CD4-positive, alpha-beta T cell treated with Interferon alpha-2 for 1 hour (primary cell): Measurements from ENCODE around the gene ABCG4.
"Not testable (repeated sequence)": the region's sequence is repeated elsewhere in the genome, so short reads cannot be mapped to it uniquely, and the experiment has no call there.

Experiments used
- DNase-seq, 2 donors: peaks; one replicate each; pipeline ENCODE4 v3.0.0-alpha.2; 2020 to 2022

Gene ABCG4

DNA sequence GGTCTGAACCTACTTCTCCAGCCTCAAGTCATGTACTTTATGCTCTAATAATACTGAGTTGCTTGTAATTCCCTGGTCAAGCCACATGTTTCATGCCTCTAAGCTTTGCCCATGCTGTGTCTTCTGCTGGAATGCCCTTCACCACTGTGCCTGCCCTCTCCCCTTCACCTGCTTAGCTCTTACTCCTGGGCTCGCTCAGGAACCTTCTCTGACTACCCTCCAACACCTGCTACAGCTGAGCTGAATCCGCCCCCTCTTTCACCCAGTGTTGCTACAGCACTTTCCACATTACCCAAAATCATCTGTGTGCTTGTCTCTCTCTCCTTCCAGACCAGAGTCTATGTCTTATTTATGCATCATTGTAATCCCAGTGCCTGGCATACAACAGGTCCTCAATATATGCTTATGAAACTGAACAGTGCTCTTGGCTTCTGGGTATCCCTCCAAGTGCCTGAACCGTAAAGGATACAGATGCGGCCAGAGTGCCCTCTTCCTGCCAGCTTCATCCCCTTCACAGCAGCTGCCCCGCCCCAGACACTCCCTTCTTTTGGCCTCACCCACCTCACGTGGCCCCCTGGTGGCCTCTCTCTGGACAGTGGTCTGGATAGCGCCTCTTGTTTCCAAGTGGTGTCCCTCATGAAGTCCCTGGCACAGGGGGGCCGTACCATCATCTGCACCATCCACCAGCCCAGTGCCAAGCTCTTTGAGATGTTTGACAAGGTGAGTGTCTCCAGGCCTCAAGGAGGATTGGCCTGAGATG lies 7.1 kb downstream of the ABCG4 start:
- no peak for DNase-seq

DNA sequence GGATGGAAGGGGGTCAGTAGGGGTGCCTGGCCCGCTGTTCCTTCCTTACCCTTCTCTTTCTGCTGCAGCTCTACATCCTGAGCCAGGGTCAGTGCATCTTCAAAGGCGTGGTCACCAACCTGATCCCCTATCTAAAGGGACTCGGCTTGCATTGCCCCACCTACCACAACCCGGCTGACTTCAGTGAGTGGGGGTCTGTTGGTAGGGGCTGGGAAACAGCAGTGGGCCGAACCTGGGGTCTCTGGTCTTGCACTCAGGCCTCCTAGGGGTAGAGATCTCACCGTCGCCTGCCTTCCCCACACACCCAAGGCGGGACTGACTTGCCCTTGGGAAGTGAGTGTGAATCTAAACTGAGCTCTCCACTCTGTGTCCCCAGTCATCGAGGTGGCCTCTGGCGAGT lies 7.6 kb downstream of the ABCG4 start:
- no peak for DNase-seq

DNA sequence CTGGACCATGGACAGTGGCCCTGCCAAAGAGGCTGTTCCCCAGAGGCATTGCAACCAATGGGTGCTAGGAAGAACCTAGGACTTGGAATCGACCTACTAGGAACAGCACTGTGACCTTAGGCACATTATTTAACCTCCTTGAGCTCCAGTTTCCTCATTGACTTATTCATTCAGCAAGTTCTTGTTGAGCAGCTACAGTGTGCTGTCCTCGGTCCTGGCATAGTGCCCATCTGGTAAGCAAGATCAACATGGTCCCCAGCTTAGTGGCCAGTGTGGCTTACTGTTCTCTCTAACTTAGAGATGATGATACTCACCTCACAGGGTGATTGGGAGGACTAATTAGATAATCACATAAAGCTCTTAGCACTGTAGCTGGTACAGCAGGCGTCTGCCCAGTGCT lies 8.2 kb downstream of the ABCG4 start:
- no peak for DNase-seq

DNA sequence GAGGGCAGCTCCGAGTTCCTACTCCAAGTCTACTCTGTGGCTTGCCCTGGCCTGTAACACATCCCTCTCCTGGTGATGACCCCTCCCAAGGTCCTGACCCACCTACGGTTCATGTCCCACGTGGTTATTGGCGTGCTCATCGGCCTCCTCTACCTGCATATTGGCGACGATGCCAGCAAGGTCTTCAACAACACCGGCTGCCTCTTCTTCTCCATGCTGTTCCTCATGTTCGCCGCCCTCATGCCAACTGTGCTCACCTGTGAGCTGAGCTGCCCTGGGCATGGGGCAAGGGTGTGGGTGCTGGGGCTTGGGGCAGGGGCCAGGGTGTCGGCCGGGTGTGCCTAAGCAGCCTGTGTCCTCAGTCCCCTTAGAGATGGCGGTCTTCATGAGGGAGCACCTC lies 9.6 kb downstream of the ABCG4 start:
- DNase-seq: no peak

DNA sequence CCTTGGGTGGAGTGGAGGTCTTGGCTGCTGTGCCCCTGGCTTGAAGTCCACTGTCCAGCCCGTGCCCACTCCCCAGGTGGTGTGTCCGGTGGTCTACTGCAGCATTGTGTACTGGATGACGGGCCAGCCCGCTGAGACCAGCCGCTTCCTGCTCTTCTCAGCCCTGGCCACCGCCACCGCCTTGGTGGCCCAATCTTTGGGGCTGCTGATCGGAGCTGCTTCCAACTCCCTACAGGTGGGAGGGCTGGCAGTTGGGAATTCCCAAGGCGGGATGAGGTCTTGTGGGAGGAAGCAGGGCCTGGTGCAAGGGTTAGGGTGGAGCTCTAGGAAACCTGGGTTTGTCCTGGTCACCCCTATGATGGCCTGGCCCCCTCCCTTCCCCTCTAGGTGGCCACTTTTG lies 11.3 kb downstream of the ABCG4 start:
- no peak for DNase-seq

DNA sequence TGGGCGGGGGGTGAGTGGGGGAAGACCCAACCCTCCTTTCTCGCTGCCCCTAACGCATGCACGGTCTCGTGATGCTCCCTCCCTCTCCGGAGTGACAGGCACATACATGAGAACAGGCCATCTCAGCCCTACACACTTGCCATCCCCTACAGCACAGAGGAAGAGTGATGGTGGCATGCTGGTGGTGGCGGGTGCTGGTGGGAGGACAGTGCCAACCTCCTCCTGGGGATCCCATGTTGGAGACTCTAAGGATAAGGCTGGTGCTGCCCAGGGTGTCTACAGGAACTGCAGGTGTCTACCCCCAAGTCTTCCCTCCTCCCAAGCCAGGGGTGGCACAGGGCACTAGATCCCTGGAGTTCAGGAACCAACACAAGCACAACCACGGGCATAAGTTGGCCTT lies 13.0 kb downstream of the ABCG4 start:
- no peak for DNase-seq

DNA sequence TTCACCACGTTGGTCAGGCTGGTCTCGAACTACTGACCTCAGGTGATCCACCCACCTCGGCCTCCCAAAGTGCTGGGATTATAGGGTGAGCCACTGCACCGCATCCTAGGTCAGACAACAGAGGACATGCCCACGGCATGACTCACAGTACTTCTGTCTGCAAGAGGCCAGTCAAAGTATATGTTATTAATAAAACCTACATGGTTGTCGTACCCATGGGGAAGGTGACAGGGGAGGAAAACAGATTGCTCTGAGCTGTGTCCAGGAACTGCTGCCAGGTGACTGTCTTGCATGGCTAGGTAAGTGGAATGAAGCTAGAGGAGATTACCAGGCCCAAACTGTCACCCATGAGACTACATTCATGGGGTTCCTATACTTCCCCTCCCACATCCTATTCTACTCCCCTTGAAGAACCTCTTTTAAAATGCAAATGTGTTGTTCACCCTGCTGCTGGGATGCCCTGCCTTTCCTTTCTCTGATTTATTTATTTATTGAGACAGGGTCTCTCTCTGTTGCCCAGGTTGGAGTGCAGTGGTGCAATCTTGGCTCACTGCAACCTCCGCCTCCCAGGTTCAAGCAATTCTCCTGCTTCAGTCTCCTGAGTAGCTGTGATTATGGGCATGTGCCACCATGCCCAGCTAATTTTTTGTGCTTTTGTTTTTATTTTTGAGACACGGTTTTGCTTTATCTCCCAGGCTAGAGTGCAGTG lies 17.7 kb downstream of the ABCG4 start:
- no peak for DNase-seq

DNA sequence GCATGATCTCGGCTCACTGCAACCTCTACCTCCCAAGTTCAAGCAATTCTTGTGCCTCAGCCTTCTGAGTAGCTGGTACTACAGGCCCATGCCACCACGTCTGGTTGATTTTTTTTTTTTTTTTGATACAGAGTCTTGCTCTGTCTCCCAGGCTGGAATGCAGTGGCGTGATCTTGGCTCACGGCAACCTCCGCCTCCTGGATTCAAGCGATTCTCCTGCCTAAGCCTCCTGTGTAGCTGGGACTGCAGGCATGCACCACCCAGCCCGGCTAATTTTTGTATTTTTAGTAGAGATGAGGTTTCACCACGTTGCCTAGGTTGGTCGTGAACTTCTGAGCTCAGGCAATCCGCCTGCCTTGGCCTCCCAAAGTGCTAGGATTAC lies 18.2 kb downstream of the ABCG4 start:
- DNase-seq: not testable (repeated sequence)

DNA sequence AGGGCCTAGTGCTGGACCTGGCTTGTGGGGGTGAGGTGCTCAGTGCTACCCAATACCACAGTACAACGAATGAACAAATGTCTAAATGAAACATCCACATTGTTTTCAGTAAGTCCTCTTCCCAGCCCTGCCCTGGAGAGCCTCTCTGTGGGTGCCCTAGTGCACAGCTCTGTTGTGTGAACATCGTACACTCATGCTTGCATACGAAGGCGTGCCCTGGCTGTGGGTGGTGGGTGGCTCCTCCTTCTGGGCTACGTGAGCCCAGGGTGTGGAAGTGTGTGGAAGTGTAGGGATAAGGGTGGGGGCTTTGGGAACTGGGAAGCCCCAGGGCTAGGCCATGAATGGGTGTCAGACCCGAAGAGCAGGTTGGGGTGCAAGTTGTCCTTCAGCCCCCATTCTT lies 19.1 kb downstream of the ABCG4 start:
- DNase-seq: no peak

DNA sequence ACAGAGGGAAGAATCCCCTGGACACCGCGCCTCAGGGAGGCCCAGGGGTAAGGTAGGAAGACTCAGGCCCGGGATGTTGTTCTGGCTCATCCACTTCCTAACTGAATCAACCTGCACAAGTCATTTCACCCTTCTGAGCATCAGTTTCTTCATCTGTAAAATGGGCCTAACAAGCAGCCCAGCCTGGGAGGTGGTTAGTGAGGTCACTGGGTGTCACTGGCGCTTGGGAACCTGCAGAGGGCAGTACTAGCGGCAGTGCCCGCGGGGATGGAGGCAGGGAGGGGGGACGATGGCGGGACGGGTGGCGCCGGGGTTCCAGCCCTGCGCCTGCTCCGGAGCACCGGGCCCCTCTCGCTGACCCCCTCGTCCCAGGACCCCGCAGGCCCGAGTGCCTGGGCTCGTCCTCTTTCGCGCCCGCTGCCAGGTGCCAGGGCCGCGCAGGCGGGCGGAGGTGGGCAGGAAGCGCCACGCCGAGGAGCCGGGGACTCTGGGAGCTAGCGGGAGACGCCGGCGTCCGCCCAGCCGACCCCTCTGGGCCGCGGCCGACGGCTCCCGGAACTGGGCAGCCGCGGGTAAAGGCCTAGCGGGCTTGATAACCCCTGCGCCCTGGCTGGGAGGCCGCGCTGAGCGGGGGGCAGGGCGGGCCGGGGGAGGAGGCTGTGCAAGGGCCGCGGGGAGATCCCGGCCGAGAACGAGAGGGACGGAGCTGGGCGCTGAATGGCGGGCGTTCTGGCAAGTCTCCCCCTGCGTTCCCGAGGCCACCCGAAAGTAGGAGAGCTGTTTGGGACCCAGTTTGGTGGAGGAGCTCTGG lies 19.8 kb downstream of the ABCG4 start, which contains the start of gene NLRX1:
NLRX1 (plus strand) TSS at position 255 of the 811 bp plus-strand sequence. CDS start 2,679 bp downstream, outside the sequence.
- DNase-seq: peak; percentile 84 to 89

DNA sequence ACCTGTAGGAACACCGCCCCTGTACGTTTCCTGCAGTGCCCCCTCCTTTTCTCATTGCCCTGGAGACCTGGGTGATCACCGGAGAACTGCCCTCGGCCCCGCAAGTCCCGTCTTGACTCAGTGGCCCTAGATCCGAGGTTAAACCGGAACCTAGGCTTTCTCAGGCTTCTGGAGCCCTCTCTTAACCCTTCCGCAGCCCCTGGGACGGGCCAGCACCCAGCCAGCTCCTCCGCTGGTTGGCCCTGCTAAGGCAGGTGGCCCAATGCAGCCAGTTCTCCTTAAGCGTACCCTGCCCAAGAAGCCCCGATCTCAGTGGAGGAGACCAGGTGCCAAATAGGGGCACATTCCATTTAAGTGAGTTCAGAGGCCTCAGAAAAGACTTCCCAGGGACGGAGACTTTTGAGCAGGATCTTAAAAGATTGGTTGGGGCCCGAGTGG lies 20.4 kb downstream of the ABCG4 start:
- peak in 1 of 2 donors; percentile 30 for DNase-seq

DNA sequence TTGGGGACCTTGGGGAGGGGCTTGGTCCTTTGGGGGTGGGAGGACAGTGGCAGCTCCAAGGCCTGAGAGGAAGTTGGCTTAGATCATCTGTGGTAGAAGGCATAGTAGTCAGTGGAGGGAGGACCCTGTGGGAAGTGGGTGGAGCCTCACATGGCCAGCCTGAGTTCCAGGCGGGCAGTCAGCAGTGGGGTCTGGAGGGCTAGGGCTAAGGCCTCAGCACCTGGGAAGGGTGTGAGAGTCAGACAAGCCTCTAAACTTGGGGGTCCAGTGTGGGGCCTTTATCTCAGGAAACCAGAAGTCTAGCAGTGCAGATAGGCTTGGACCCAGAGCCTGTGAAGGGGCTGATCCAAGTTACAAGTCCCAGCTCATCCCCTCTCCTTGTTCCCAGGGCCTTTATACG lies 23.7 kb downstream of the ABCG4 start:
- DNase-seq: peak in 1 of 2 donors; percentile 12

DNA sequence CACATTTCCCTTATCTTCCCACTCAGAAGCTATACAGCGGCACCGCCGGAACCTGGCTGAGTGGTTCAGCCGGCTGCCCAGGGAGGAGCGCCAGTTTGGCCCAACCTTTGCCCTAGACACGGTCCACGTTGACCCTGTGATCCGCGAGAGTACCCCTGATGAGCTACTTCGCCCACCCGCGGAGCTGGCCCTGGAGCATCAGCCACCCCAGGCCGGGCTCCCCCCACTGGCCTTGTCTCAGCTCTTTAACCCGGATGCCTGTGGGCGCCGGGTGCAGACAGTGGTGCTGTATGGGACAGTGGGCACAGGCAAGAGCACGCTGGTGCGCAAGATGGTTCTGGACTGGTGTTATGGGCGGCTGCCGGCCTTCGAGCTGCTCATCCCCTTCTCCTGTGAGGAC lies 24.6 kb downstream of the ABCG4 start:
- no peak for DNase-seq

DNA sequence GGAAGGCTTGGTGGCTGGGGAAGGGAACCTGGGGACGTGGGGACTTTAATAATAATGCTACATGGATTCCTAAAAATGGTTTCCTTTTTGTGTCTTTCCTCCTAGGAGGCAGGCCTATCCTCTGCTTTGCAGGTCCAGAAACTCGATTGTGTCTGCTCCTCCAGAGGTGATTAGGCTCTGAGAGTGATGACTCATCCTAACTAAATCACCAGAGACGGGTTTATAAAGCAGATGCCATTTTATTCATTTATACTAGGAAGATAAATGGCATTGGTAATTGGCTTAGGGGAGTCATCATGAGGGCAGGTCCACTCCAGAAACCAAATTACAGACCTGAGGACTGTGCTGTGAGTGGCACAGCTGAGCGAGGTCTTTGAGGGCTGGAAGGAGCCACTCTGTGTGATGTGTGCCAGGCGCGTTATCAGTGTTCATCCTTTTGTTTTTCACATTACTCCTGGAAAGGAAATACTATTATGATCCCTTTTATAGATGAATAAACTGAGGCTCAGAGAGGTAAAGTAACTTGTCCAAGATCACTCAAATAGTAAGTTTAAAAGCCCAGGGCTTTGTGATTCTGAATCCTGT lies 26.7 kb downstream of the ABCG4 start:
- DNase-seq: no peak

DNA sequence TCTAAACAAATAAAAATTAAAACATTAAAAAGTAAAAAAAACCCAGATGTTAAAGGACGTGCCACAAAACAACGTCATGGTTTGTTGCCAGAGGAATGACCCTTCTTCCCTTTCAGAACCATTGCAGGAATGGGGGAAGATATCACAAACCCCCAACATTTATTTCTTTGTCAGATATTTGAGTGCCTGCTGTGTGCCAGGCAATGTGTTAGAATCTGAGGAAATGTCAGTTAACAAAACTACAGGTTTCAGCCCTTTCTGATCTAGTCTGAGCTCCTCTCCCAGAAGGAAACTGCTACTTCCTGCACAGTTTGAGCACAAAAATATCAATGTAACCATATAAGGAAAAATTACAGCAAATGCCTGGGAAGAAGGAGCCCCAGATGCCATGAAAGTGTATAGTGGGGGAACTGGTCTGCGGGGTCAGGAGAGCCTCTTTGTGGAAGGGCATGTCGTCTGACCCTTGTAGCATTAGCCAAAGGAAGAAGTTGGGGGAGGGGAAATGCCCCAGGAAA lies 29.4 kb downstream of the ABCG4 start:
- DNase-seq: no peak

DNA sequence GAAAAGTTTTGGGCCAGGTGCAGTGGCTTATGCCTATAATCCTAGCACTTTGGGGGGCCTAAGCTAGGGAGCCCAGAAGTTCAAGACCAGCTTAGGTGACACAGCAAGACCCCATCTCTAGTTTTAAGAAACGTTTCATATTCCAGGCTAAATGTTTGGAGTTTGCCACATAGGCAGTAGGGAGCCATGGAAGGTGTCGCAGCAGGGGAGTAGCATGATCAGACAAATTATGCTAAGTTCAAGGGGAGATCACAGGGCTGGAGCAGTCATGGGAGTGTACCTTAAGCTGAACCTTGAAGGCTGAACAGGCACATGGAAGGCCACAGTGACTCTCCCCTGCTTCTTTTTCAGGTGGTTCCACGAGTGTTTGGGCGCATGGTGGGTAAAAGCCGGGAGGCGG lies 30.5 kb downstream of the ABCG4 start:
- DNase-seq: no peak

DNA sequence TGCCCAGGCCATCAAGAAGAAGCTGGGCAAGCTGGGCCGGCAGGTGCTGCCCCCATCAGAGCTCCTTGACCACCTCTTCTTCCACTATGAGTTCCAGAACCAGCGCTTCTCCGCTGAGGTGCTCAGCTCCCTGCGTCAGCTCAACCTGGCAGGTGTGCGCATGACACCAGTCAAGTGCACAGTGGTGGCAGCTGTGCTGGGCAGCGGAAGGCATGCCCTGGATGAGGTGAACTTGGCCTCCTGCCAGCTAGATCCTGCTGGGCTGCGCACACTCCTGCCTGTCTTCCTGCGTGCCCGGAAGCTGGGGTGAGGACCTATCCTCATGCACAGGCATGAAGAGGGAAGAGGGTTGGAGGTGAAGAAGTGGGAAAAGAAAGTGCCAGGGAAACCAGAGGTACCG lies 31.1 kb downstream of the ABCG4 start:
- DNase-seq: no peak

DNA sequence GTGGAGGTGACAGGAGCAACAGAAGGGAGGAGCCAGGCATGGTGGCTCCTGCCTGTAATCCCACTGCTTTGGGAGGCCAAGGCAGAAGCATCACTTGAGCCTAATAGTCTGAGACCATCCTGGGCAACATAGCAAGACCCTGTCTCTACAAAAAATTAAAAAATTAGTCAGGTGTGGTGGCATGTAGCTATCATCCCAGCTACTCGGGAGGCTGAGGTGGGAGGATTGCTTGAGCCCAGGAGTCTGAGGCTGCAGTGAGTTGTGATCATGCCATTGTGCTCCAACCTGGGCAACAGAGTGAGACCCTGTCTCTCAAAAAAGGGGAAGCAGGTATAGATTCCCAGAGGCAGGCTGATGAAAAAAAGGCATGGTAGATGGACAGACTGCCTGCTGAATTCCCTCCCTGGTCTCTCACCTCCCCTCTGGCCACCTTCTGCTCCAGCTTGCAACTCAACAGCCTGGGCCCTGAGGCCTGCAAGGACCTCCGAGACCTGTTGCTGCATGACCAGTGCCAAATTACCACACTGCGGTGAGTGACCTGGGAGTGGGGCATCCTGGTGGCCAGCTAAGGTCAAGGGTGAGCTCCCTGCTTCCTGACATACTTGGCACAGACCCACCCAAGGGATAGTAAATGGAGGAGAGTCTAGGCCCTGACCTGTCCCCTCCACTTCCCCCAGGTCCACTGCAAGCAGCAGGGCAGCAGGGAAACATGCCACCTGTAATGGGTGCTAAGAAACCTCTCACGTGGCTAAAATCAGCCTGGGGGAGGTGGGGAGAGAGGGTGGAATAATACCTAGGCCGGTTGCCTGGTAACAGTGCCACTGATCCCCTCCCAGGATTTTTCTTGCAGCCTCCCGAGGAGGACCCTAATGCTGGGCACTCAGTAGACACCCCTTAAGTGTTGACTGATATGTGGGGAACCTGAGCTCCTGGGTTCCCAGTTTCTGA lies 32.2 kb downstream of the ABCG4 start:
- DNase-seq: no peak

DNA sequence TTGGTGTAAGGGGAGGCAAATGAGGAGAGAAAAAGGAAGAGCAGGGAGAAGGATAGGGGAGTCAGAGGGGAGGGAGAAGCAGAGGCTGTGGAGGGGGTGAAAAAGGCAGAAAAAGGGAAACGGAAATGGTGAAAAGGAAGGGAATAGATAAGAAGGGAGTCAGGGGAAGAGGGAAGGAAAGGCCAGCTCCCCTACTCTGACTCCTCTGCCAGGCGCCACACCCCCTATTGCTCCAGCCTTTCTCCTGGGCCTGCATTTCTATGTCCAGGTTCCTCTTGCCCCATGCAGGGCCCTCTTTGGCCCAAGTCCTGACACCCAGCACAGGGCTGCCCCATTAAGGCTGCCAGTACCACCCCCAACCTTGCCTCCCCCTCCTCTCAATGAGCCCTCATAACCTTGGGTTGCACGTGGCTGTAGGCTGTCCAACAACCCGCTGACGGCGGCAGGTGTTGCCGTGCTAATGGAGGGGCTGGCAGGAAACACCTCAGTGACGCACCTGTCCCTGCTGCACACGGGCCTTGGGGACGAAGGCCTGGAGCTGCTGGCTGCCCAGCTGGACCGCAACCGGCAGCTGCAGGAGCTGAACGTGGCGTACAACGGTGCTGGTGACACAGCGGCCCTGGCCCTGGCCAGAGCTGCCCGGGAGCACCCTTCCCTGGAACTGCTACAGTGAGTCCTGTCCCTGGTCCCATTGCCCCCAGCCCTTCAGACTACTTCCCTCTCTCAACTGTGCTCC lies 33.0 kb downstream of the ABCG4 start:
- no peak for DNase-seq

DNA sequence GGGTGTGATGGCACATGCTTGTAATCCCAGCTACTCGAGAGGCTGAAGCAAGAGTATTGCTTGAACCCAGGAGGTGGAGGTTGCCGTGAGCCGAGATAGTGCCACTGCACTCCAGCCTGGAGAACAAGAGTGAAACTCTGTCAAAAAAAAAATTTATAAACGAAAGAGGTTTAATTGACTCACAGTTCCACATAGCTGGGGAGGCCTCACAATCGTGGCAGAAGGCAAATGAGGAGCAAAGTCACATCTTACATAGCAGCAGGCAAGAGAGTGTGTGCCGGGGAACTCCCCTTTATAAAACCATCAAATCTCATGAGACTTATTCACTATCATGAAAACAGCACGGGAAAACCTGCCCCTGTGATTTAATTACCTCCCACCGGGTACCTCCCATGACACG lies 35.5 kb downstream of the ABCG4 start:
- DNase-seq: not testable (repeated sequence)
